Gastroesophageal sphincter (tissue), 3 donors: ENCODE measurements around the gene FIGN.

Experiments used
- CTCF ChIP-seq, 4 experiments: fragments of 200-600 bp in 2 of 4; fragments of 450-650 bp in 2 of 4; sonication (generic) in 1 of 4; IDR thresholded peaks; one replicate each; pipeline ENCODE4 v1.5.1; 2017 to 2019; ENCODE audit warnings: antibody characterized with exemption in 4 of 4, mild to moderate bottlenecking in 2 of 4, moderate library complexity in 2 of 4
- EP300 ChIP-seq: sonication (generic); formaldehyde crosslinking; IDR thresholded peaks from one replicate; pipeline ENCODE4 v1.6.1; 2017; ENCODE audit warnings: antibody characterized with exemption, mild to moderate bottlenecking
- POLR2A ChIP-seq, 2 donors: fragments of 450-650 bp; IDR thresholded peaks; one replicate each; pipeline ENCODE4 v1.6.1; 2017; ENCODE audit warnings: antibody characterized with exemption in 2 of 2, mild to moderate bottlenecking in 2 of 2, moderate library complexity in 1 of 2

GRCh38 chr2:163771596-163771995 lies 35.8 kb upstream of the FIGN start:
- TF ChIP-seq CTCF (IDR thresholded peaks at IDR 0.05) (no peak), EP300 (no peak), POLR2A (IDR thresholded peaks at IDR 0.05) (no peak)
